A549 (cell line): ENCODE measurements around the gene CLEC1A.

Experiments
- EP300 ChIP-seq, 2 experiments: fragments of >200 bp; sonication (Bioruptor Twin); formaldehyde crosslinking; IDR thresholded peaks; 2 replicates in 1 of 2; 3 replicates in 1 of 2; pipeline ENCODE4 v1.6.1; 2016 to 2017
- POLR2A ChIP-seq: IDR thresholded peaks from 2 replicates; pipeline ENCODE4 v1.6.1; 2012; ENCODE audit warnings: mild to moderate bottlenecking, low read length
- RCOR1 ChIP-seq: fragments of 150-350 bp; IDR thresholded peaks from 2 replicates; pipeline ENCODE4 v1.6.1; 2014; ENCODE audit warnings: antibody characterized with exemption, low read length, low read depth
- TF ChIP-seq, protein P1 (sequence below): fragments of >200 bp; sonication (Bioruptor Twin); formaldehyde crosslinking; IDR thresholded peaks from 3 replicates; pipeline ENCODE4 v1.5.1; 2016

DNA sequence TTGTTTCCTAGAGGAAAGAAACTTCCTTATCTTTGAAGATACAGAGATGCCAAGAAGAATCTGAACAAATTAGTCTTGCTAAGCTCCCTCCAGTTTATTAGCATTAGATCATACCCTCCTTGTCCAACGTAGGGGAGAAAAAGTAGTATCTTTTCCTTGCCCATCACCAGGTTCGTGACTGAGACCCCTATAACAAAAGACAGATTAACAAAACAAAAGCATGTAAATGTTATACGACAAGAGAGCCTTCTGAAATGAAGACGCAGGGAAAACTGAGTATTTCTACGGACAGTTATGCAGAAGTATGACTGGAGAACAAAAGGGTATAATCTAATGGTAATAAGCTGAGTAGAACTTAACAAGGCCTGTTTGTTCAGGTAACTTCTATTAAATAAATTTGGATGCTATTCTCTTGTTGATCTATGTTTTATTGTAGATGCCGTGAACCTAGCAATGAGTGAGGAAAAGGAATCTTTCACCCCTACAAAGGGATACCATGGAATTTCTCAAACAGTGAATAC, 34.1 kb upstream of the CLEC1A start:
- no peak for TF ChIP-seq POLR2A
- TF ChIP-seq, protein P1, sequence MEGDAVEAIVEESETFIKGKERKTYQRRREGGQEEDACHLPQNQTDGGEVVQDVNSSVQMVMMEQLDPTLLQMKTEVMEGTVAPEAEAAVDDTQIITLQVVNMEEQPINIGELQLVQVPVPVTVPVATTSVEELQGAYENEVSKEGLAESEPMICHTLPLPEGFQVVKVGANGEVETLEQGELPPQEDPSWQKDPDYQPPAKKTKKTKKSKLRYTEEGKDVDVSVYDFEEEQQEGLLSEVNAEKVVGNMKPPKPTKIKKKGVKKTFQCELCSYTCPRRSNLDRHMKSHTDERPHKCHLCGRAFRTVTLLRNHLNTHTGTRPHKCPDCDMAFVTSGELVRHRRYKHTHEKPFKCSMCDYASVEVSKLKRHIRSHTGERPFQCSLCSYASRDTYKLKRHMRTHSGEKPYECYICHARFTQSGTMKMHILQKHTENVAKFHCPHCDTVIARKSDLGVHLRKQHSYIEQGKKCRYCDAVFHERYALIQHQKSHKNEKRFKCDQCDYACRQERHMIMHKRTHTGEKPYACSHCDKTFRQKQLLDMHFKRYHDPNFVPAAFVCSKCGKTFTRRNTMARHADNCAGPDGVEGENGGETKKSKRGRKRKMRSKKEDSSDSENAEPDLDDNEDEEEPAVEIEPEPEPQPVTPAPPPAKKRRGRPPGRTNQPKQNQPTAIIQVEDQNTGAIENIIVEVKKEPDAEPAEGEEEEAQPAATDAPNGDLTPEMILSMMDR = no peak
- no peak for TF ChIP-seq EP300 (IDR thresholded peaks at IDR 0.05)
- TF ChIP-seq RCOR1 = no peak
